ENCODE measurements around the gene TRIM71.

DNA sequence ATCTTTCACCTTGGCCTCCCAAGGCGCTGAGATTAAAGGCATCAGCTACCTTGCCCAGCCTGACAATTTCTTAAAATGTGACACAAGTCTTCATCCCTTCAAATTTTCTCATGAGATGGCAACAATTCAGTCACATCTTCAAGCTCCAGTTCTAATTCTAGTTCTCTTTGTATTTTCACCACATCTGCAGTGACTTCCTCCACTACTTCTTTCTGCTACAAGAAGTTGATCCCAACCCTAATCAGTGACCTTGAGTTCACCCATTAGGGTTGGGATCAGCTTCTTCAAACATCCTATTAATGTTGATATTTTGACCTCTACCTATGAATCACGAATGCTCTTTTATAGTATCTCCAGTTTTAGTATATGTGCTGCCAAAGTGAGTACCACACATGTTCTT, 59.8 kb downstream of the TRIM71 start:
- TF ChIP-seq POLR2A (IDR thresholded peaks at IDR 0.05; ENCODE audit: low read depth, low read length), result no peak
- no peak for TF ChIP-seq POLR2AphosphoS5 (IDR thresholded peaks at IDR 0.05; ENCODE audit: low read depth, low read length)
